Stomach (tissue), 9 donors: ENCODE measurements around the gene ZNF891. TPM values are rescaled to one million over a fixed set of nuclear protein-coding genes. Genes with fewer than 3 reads are reported as not detected.

Experiments
- DNase-seq, 2 donors: peaks; one replicate each; pipeline versions ENCODE4 v3.0.0 to v3.0.0-alpha.2; 2013 to 2019
- H3K27ac ChIP-seq, 5 donors: fragments of 200-600 bp in 4 of 5; sonication (generic) in 4 of 5; one replicate each; pipeline ENCODE4 v1.5.1; 2013 to 2019; ENCODE audit warnings: mild to moderate bottlenecking in 1 of 5, moderate library complexity in 1 of 5
- H3K27me3 ChIP-seq, 3 donors: fragments of 200-600 bp; sonication (generic); one replicate each; pipeline ENCODE4 v1.5.1; 2017 to 2019; ENCODE audit warnings: mixed run types in 1 of 3
- H3K36me3 ChIP-seq, 4 donors: fragments of 200-600 bp; sonication (generic); 1 replicate in 3 of 4; 2 replicates in 1 of 4; pipeline ENCODE4 v1.5.1; 2016 to 2019
- H3K4me1 ChIP-seq, 4 donors: fragments of 200-600 bp; sonication (generic); one replicate each; pipeline ENCODE4 v1.5.1; 2016 to 2019
- H3K4me3 ChIP-seq, 4 donors: fragments of 200-600 bp; sonication (generic) in 3 of 4; one replicate each; pipeline ENCODE4 v1.5.1; 2016 to 2019; ENCODE audit warnings: mild to moderate bottlenecking in 1 of 4
- H3K9me3 ChIP-seq, 4 donors: fragments of 200-600 bp; sonication (generic); one replicate each; pipeline ENCODE4 v1.5.1; 2016 to 2019
- EP300 ChIP-seq: sonication (generic); formaldehyde crosslinking; IDR thresholded peaks from one replicate; pipeline ENCODE4 v1.6.1; 2017; ENCODE audit warnings: antibody characterized with exemption
- POLR2A ChIP-seq, 4 donors: fragments of 450-650 bp; IDR thresholded peaks; one replicate each; pipeline ENCODE4 v1.6.1; 2016; ENCODE audit warnings: antibody characterized with exemption in 4 of 4, control low read depth in 2 of 4, mild to moderate bottlenecking in 1 of 4, moderate library complexity in 1 of 4
- POLR2AphosphoS5 ChIP-seq, 3 donors: sonication (generic); formaldehyde crosslinking; IDR thresholded peaks; one replicate each; pipeline ENCODE4 v1.6.1; 2016; ENCODE audit warnings: antibody characterized with exemption in 3 of 3
- WGBS, 5 donors: extraction: QIAGEN DNeasy Blood & Tissue Kit in 3 of 5; methylation state at CpG; one replicate each; pipeline versions ENCODE4 v1.1.5 to v1.1.7; 2013 to 2018; 5-methylcytosine and 5-hydroxymethylcytosine counted together
- intact Hi-C: fragments of 100-400 bp; cut with DNase I; formaldehyde crosslinking; loops from one replicate; pipeline ENCODE4 v1.15.1; 2023; ENCODE audit warnings: low total_unique reads
- polyA plus RNA-seq, 3 donors: library from polyadenylated mRNA; stranded (reverse); fragments of 200-250 nt; gene quantifications; one replicate each; pipeline ENCODE4 v1.2.3, GENCODE V29; 2013
- total RNA-seq, 5 donors: library from RNA; depleted of rRNA; stranded (reverse); fragments of >200 nt; gene quantifications; one replicate each; pipeline versions ENCODE4 v1.1.0 to v1.2.3, GENCODE V29; 2014 to 2016
- TF ChIP-seq, protein P1 (sequence below), 7 experiments: fragments of 450-650 bp in 4 of 7; fragments of 200-600 bp in 3 of 7; sonication (generic) in 3 of 7; IDR thresholded peaks; one replicate each; pipeline ENCODE4 v1.5.1; 2016 to 2019; ENCODE audit warnings: antibody characterized with exemption in 7 of 7, control low read depth in 2 of 7, mild to moderate bottlenecking in 1 of 7
- donor health status: healthy with polysubstance abuse.
- donor health status: Bipolar disorder and iron deficiency.
- donor health status: healthy.

The ZNF891 gene
- total and polyA plus RNA-seq, 8 donors: 0.15 to 6.4 (median 2.0) TPM

DNA sequence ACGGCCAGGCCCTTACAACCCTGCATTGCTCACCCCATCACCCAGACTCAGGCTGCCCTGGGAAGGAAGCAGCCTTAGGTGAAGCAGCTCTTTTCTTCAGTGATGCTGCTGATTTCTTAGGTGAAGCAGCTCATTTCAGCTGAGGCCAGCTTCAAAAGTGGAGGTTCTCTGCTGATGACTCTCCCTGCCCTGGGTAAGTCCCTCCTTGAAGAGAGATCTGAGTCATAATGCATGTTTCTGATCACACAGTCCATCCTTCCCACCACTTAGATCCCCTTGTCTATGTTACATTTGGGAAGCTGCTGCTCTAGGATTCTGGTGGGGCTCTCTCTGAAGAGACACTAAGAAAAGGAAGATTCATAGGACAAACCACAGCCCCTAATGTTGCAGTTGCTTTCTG is 66.5 kb downstream of the ZNF891 start:
- no peak for DNase-seq
- H3K9me3 ChIP-seq: peaks cover 91 to 100% (median 99%) of the 10 kb centered on the region in 4 donors
- intact Hi-C loops: no loop called here
- no peaks in the 10 kb centered on the region for H3K27me3 ChIP-seq
- H3K4me1 ChIP-seq: no peaks in the 10 kb centered on the region
- no peak overlapping the region for H3K4me3 ChIP-seq
- 93 to 100% (median 94%) methylated on average over 1 of the region's 1 CpG for WGBS, 5 donors
- peaks cover under 1 to 39% (median 6%) of the 10 kb centered on the region in 4 donors for H3K36me3 ChIP-seq
- TF ChIP-seq, protein P1, sequence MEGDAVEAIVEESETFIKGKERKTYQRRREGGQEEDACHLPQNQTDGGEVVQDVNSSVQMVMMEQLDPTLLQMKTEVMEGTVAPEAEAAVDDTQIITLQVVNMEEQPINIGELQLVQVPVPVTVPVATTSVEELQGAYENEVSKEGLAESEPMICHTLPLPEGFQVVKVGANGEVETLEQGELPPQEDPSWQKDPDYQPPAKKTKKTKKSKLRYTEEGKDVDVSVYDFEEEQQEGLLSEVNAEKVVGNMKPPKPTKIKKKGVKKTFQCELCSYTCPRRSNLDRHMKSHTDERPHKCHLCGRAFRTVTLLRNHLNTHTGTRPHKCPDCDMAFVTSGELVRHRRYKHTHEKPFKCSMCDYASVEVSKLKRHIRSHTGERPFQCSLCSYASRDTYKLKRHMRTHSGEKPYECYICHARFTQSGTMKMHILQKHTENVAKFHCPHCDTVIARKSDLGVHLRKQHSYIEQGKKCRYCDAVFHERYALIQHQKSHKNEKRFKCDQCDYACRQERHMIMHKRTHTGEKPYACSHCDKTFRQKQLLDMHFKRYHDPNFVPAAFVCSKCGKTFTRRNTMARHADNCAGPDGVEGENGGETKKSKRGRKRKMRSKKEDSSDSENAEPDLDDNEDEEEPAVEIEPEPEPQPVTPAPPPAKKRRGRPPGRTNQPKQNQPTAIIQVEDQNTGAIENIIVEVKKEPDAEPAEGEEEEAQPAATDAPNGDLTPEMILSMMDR (IDR thresholded peaks at IDR 0.05): no peak
- TF ChIP-seq EP300 (no peak), POLR2AphosphoS5 (IDR thresholded peaks at IDR 0.05) (no peak), POLR2A (IDR thresholded peaks at IDR 0.05) (no peak)
- no peak overlapping the region for H3K27ac ChIP-seq

DNA sequence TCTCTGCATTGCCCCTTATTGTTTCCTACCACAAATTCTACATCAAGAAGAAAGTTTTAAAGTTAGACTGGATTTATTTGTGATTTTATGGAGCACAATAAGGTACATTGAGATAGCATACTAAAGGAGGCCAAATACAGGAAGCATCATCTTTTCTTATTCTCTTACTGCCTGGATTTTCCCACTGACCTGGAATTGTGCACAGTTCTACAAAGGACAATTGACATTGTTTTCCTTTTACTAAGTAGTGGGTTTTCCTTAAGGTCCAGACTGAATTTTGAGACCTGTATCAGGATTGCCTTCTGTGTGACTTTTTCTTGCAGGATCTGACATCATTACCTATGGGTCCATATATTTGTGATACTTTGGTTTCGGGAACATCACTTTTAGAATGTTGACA is 68.1 kb downstream of the ZNF891 start:
- H3K27me3 ChIP-seq: no peaks in the 10 kb centered on the region
- H3K4me3 ChIP-seq: no peak overlapping the region
- TF ChIP-seq, protein P1 (IDR thresholded peaks at IDR 0.05): no peak
- TF ChIP-seq POLR2AphosphoS5 (IDR thresholded peaks at IDR 0.05) (no peak), EP300 (no peak), POLR2A (IDR thresholded peaks at IDR 0.05) (no peak)
- H3K36me3 ChIP-seq: peaks cover 16 to 55% (median 22%) of the 10 kb centered on the region in 4 donors
- H3K9me3 ChIP-seq: peaks cover 95 to 100% (median 99%) of the 10 kb centered on the region in 4 donors
- DNase-seq: no peak
- intact Hi-C loops: no loop called here
- WGBS, 5 donors: 96 to 100% (median 100%) methylated on average over 1 of the region's 1 CpG
- no peaks in the 10 kb centered on the region for H3K4me1 ChIP-seq
- H3K27ac ChIP-seq: no peak overlapping the region

DNA sequence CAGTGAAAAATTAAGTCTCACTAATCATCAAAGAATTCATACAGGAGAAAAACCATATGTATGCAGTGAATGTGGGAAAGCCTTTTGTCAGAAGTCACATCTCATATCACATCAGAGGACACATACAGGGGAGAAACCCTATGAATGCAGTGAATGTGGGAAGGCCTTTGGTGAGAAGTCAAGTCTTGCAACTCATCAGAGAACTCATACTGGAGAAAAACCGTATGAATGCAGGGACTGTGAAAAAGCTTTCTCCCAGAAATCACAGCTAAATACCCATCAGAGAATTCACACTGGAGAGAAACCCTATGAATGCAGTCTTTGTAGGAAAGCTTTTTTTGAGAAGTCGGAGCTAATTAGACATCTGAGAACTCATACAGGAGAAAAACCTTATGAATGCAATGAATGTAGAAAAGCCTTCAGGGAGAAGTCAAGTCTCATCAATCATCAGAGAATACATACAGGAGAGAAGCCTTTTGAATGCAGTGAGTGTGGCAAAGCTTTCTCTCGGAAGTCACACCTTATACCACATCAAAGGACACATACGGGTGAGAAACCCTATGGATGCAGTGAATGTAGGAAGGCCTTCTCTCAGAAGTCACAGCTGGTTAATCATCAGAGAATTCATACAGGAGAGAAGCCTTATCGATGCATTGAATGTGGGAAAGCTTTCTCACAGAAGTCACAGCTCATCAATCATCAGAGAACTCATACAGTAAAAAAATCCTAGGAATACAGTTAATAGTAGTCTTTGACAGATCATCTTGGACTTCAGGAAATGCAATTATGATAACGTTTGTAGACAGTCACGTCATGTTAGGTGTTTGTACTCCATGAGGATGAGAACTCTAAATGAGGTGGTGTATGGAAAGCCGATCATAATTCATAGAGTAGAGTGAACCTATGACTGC is 71.6 kb downstream of the ZNF891 start:
- 92 to 97% (median 95%) methylated on average over 8 of the region's 8 CpGs for WGBS, 5 donors
- intact Hi-C loops: no loop called here
- Histone ChIP-seq H3K27ac (no peak overlapping the region), H3K9me3 (peaks cover 88 to 100% (median 99%) of the 10 kb centered on the region in 4 donors), H3K36me3 (peaks cover 38 to 83% (median 55%) of the 10 kb centered on the region in 4 donors), H3K4me3 (no peak overlapping the region), H3K27me3 (no peaks in the 10 kb centered on the region), H3K4me1 (no peaks in the 10 kb centered on the region)
- DNase-seq: no peak
- TF ChIP-seq EP300: no peak
- TF ChIP-seq, protein P1 (IDR thresholded peaks at IDR 0.05): no peak
- TF ChIP-seq POLR2AphosphoS5 (IDR thresholded peaks at IDR 0.05): no peak
- TF ChIP-seq POLR2A (IDR thresholded peaks at IDR 0.05): no peak

DNA sequence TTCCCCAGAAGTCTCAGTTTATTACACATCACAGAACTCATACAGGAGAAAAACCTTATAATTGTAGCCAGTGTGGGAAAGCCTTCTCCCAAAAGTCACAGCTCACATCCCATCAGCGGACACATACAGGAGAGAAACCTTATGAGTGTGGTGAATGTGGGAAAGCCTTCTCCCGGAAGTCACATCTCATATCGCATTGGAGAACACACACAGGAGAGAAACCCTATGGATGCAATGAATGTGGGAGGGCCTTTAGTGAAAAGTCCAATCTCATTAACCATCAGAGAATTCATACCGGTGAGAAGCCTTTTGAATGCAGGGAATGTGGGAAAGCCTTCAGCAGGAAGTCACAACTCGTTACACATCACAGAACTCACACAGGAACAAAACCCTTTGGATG is 72.6 kb downstream of the ZNF891 start:
- Histone ChIP-seq H3K27me3 (no peaks in the 10 kb centered on the region), H3K4me3 (no peak overlapping the region), H3K9me3 (peaks cover 87 to 100% (median 99%) of the 10 kb centered on the region in 4 donors), H3K4me1 (no peaks in the 10 kb centered on the region), H3K36me3 (peaks cover 46 to 83% (median 61%) of the 10 kb centered on the region in 4 donors), H3K27ac (no peak overlapping the region)
- no peak for TF ChIP-seq POLR2AphosphoS5 (IDR thresholded peaks at IDR 0.05)
- no peak for TF ChIP-seq POLR2A (IDR thresholded peaks at IDR 0.05)
- no peak for TF ChIP-seq EP300
- TF ChIP-seq, protein P1 (IDR thresholded peaks at IDR 0.05): no peak
- 93 to 100% (median 98%) methylated on average over 5 of the region's 5 CpGs for WGBS, 5 donors
- no peak for DNase-seq
- intact Hi-C loops: no loop called here

Other genes with a start within 250 kb of the ZNF891 start
- gene CHFR, start 242.7 kb downstream of the ZNF891 start, total RNA-seq: 100 to 1,000 TPM in 1 of 5 donors, 10 to 100 TPM in 4; 48.7 to 107 (median 73.3) TPM
- gene CHFR, start 242.7 kb downstream of the ZNF891 start, polyA plus RNA-seq: 10 to 100 TPM; 14.7 to 20.8 (median 15.4) TPM
- gene ZNF605, start 174.0 kb downstream of the ZNF891 start, total RNA-seq: 10 to 100 TPM in 2 of 5 donors, 1 to 10 TPM in 2, under 1 TPM in 1; 0.58 to 16.9 (median 8.2) TPM
- gene ZNF605, start 174.0 kb downstream of the ZNF891 start, polyA plus RNA-seq: 1 to 10 TPM in 2 of 3 donors, under 1 TPM in 1; 0.92 to 2.5 (median 2.2) TPM
- gene ZNF26, start 143.9 kb downstream of the ZNF891 start, total RNA-seq: 10 to 100 TPM in 1 of 5 donors, 1 to 10 TPM in 4; 1.8 to 30.3 (median 4.5) TPM
- gene ZNF26, start 143.9 kb downstream of the ZNF891 start, polyA plus RNA-seq: 1 to 10 TPM; 1.2 to 3.0 (median 2.1) TPM
- gene ZNF84, start 92.8 kb downstream of the ZNF891 start, total RNA-seq: 10 to 100 TPM; 10.5 to 53.3 (median 20.1) TPM
- gene ZNF84, start 92.8 kb downstream of the ZNF891 start, polyA plus RNA-seq: 1 to 10 TPM; 3.5 to 7.8 (median 7.5) TPM
- 10 to 100 TPM in 3 of 5 donors, 1 to 10 TPM in 2; 2.3 to 43.3 (median 34.1) TPM for gene ZNF140, start 49.4 kb downstream of the ZNF891 start, total RNA-seq
- 10 to 100 TPM; 10.0 to 17.1 (median 13.2) TPM for gene ZNF140, start 49.4 kb downstream of the ZNF891 start, polyA plus RNA-seq
- 10 to 100 TPM in 2 of 5 donors, 1 to 10 TPM in 2, not detected in 1; 4.6 to 20.7 (median 13.1) TPM for gene ZNF10, start 353 bp upstream of the ZNF891 start, total RNA-seq
- gene ZNF10, start 353 bp upstream of the ZNF891 start, polyA plus RNA-seq: 1 to 10 TPM; 2.4 to 5.8 (median 4.9) TPM
- gene ZNF268, start 51.2 kb upstream of the ZNF891 start, total RNA-seq: 10 to 100 TPM in 3 of 5 donors, 1 to 10 TPM in 1, under 1 TPM in 1; under 0.01 to 39.7 (median 12.1) TPM
- 1 to 10 TPM; 2.7 to 5.3 (median 3.1) TPM for gene ZNF268, start 51.2 kb upstream of the ZNF891 start, polyA plus RNA-seq
- gene ANHX, start 105.6 kb upstream of the ZNF891 start, total RNA-seq: not detected
- gene ANHX, start 105.6 kb upstream of the ZNF891 start, polyA plus RNA-seq: not detected